ENCODE results near the gene HEATR5A.

DNA sequence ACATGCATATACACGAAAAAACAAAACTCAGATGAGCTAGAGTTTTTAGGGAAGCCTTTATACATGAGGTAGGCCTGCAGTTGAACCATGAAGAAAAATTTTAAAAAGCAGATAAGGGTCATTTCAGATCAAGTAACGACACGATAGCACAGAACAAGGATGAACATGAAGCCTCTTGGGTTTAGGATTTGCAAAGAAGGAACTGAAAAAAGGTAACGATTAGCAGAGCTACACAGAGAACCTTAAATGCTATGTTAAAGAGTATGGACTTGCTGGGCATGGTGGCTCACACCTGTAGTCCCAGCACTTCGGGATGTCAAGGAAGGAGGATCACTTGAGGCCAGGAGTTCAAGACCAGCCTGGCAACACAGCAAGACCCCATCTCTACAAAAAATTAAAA lies 116.7 kb downstream of the HEATR5A start:
- TF ChIP-seq RAD21 (conservative IDR thresholded peaks at IDR 0.05 in 1 of 2, IDR thresholded peaks at IDR 0.05 in 1 of 2) (no peak), POLR2A (IDR thresholded peaks at IDR 0.05; ENCODE audit: low read length) (no peak), ZC3H11A (IDR thresholded peaks at IDR 0.05) (no peak), RNF2 (IDR thresholded peaks at IDR 0.05; ENCODE audit: borderline replicate concordance, low read depth) (no peak), MYC (IDR thresholded peaks at IDR 0.05; ENCODE audit: borderline replicate concordance, low read length) (no peak), MAFK (IDR thresholded peaks at IDR 0.05; ENCODE audit: partially characterized antibody) (no peak)
- TF ChIP-seq, protein P1, sequence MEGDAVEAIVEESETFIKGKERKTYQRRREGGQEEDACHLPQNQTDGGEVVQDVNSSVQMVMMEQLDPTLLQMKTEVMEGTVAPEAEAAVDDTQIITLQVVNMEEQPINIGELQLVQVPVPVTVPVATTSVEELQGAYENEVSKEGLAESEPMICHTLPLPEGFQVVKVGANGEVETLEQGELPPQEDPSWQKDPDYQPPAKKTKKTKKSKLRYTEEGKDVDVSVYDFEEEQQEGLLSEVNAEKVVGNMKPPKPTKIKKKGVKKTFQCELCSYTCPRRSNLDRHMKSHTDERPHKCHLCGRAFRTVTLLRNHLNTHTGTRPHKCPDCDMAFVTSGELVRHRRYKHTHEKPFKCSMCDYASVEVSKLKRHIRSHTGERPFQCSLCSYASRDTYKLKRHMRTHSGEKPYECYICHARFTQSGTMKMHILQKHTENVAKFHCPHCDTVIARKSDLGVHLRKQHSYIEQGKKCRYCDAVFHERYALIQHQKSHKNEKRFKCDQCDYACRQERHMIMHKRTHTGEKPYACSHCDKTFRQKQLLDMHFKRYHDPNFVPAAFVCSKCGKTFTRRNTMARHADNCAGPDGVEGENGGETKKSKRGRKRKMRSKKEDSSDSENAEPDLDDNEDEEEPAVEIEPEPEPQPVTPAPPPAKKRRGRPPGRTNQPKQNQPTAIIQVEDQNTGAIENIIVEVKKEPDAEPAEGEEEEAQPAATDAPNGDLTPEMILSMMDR (IDR thresholded peaks at IDR 0.05), result no peak
- TF ChIP-seq, protein P2, sequence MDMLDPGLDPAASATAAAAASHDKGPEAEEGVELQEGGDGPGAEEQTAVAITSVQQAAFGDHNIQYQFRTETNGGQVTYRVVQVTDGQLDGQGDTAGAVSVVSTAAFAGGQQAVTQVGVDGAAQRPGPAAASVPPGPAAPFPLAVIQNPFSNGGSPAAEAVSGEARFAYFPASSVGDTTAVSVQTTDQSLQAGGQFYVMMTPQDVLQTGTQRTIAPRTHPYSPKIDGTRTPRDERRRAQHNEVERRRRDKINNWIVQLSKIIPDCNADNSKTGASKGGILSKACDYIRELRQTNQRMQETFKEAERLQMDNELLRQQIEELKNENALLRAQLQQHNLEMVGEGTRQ (IDR thresholded peaks at IDR 0.05), result no peak
